ENCODE results near the gene IL1RAPL1.

Gene IL1RAPL1

DNA sequence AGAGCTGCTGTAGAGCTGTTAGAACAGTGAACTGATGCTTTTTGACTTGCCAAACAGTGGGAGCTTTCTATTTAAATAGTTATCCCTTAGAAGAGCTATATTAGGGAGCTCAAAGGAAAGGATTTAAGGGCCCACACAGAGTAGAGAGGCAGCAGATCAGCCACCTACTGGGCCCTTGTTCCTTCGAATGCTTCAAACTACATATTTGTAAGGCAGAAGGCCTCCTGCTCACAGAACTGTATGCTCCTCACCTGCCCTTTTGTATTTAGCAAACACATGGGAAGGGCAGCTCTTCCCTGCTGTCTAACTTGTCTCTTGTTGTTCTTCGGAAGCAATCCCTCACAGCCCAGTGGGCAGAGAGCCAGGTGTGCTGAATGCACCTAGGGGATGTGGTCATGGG, 38.0 kb downstream of the IL1RAPL1 start:
- Histone ChIP-seq H3K4me2 (ENCODE audit: insufficient read depth, low read length) (no peak overlapping the region), H3K36me3 (ENCODE audit: insufficient read depth, low read length) (no peaks in the 10 kb centered on the region), H3K27ac (ENCODE audit: low read length) (no peak overlapping the region), H3K4me3 (ENCODE audit: low read depth in 1 of 2, low read length in 2 of 2) (no peak overlapping the region), H2AFZ (ENCODE audit: low read depth, low read length) (no peak overlapping the region), H3K9ac (ENCODE audit: low read depth, low read length) (no peak overlapping the region), H3K79me2 (ENCODE audit: insufficient read depth, low read length) (no peaks in the 10 kb centered on the region), H3K4me1 (ENCODE audit: insufficient read depth, low read length) (no peaks in the 10 kb centered on the region), H3K27me3 (ENCODE audit: insufficient read depth, low read length, poor library complexity) (no peaks in the 10 kb centered on the region), H3K9me3 (ENCODE audit: insufficient read depth, low read length, severe bottlenecking) (no peaks in the 10 kb centered on the region), H4K20me1 (ENCODE audit: insufficient read depth, low read length) (no peaks in the 10 kb centered on the region)
- DNase-seq: no peak
- TF ChIP-seq, protein P1, sequence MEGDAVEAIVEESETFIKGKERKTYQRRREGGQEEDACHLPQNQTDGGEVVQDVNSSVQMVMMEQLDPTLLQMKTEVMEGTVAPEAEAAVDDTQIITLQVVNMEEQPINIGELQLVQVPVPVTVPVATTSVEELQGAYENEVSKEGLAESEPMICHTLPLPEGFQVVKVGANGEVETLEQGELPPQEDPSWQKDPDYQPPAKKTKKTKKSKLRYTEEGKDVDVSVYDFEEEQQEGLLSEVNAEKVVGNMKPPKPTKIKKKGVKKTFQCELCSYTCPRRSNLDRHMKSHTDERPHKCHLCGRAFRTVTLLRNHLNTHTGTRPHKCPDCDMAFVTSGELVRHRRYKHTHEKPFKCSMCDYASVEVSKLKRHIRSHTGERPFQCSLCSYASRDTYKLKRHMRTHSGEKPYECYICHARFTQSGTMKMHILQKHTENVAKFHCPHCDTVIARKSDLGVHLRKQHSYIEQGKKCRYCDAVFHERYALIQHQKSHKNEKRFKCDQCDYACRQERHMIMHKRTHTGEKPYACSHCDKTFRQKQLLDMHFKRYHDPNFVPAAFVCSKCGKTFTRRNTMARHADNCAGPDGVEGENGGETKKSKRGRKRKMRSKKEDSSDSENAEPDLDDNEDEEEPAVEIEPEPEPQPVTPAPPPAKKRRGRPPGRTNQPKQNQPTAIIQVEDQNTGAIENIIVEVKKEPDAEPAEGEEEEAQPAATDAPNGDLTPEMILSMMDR (IDR thresholded peaks at IDR 0.05; ENCODE audit: borderline replicate concordance, extremely low read depth, low read length, poor library complexity, severe bottlenecking): no peak
- no peak for TF ChIP-seq EZH2 (IDR thresholded peaks at IDR 0.05; ENCODE audit: borderline replicate concordance, low read depth, low read length, severe bottlenecking)
- no peak for ATAC-seq (ENCODE audit: insufficient read depth, low read depth)

DNA sequence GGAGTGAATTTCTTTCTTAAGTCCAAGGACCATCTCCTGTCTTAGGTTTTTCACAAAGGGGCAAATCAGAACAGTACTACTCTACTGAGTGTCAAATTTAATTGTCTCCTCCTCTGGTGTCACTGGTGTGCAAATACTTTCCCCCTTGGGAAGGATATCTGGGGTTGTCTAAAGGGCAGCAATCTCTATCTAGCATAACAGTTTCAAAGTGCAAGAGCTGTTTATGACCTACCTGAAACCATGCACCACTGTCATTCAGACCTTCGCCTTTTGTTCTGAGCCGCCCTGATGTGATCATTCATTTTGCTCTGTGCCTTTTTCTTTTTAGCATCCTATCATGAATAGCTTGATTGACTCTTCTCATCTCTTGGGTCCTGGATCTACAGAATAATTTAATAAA, 39.3 kb downstream of the IL1RAPL1 start:
- H3K4me2 ChIP-seq (ENCODE audit: insufficient read depth, low read length): no peak overlapping the region
- no peak for TF ChIP-seq EZH2 (IDR thresholded peaks at IDR 0.05; ENCODE audit: borderline replicate concordance, low read depth, low read length, severe bottlenecking)
- TF ChIP-seq, protein P1 (IDR thresholded peaks at IDR 0.05; ENCODE audit: borderline replicate concordance, extremely low read depth, low read length, poor library complexity, severe bottlenecking): no peak
- H3K9me3 ChIP-seq (ENCODE audit: insufficient read depth, low read length, severe bottlenecking): no peaks in the 10 kb centered on the region
- no peaks in the 10 kb centered on the region for H3K36me3 ChIP-seq (ENCODE audit: insufficient read depth, low read length)
- DNase-seq (no peak), ATAC-seq (ENCODE audit: insufficient read depth, low read depth) (no peak)
- H3K27ac ChIP-seq (ENCODE audit: low read length): no peak overlapping the region
- no peaks in the 10 kb centered on the region for H3K79me2 ChIP-seq (ENCODE audit: insufficient read depth, low read length)
- H3K27me3 ChIP-seq (ENCODE audit: insufficient read depth, low read length, poor library complexity): no peaks in the 10 kb centered on the region
- H3K4me1 ChIP-seq (ENCODE audit: insufficient read depth, low read length): no peaks in the 10 kb centered on the region
- no peaks in the 10 kb centered on the region for H4K20me1 ChIP-seq (ENCODE audit: insufficient read depth, low read length)
- H3K4me3 ChIP-seq (ENCODE audit: low read depth in 1 of 2, low read length in 2 of 2): no peak overlapping the region
- H3K9ac ChIP-seq (ENCODE audit: low read depth, low read length): no peak overlapping the region
- no peak overlapping the region for H2AFZ ChIP-seq (ENCODE audit: low read depth, low read length)

DNA sequence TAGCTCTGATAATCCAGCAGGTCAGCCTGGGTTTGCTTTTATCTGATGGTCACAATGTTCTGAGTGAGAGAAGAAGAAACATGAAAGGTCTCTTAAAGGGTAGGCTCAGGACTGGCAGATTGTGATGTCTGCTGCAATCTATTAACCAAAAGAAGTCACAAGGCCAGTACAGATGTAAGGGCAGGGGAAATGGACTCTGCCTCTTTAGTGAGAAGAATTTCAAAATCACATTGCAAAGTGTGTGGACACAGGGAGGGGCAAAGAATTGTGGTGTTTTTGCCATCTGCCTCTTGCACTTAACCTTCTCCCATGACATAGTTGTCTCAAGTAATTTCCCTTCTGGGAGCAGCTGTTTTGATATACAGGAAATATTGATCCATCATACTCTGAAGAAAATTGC, 40.9 kb downstream of the IL1RAPL1 start:
- Histone ChIP-seq H3K4me3 (ENCODE audit: low read depth in 1 of 2, low read length in 2 of 2) (no peak overlapping the region), H3K36me3 (ENCODE audit: insufficient read depth, low read length) (no peaks in the 10 kb centered on the region), H2AFZ (ENCODE audit: low read depth, low read length) (no peak overlapping the region), H3K27me3 (ENCODE audit: insufficient read depth, low read length, poor library complexity) (no peaks in the 10 kb centered on the region), H3K27ac (ENCODE audit: low read length) (no peak overlapping the region), H3K79me2 (ENCODE audit: insufficient read depth, low read length) (no peaks in the 10 kb centered on the region), H3K9ac (ENCODE audit: low read depth, low read length) (no peak overlapping the region), H3K9me3 (ENCODE audit: insufficient read depth, low read length, severe bottlenecking) (no peaks in the 10 kb centered on the region), H4K20me1 (ENCODE audit: insufficient read depth, low read length) (no peaks in the 10 kb centered on the region), H3K4me2 (ENCODE audit: insufficient read depth, low read length) (no peak overlapping the region), H3K4me1 (ENCODE audit: insufficient read depth, low read length) (no peaks in the 10 kb centered on the region)
- DNase-seq: no peak
- TF ChIP-seq, protein P1 (IDR thresholded peaks at IDR 0.05; ENCODE audit: borderline replicate concordance, extremely low read depth, low read length, poor library complexity, severe bottlenecking): no peak
- TF ChIP-seq EZH2 (IDR thresholded peaks at IDR 0.05; ENCODE audit: borderline replicate concordance, low read depth, low read length, severe bottlenecking): no peak
- ATAC-seq (ENCODE audit: insufficient read depth, low read depth): no peak

DNA sequence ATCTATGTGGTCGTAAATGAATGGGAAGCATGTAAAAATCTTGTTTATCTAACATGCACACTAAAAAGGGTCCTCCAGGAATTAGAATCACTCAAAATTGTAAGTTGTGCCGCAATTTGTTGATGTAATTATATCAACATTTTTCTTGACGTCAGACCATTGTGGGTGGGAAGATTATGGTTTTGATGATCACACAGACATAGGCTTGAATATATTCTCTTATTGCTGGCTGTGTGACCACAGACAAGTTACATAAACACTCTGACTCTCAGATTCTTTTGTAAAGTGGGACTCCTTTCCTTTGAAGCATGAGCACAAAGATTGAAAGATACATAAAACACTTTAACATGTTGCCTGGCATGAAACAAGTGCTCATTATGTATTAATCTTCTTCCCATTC, 51.5 kb downstream of the IL1RAPL1 start:
- no peak for DNase-seq
- H3K27ac ChIP-seq (ENCODE audit: low read length): no peak overlapping the region
- no peak overlapping the region for H3K9ac ChIP-seq (ENCODE audit: low read depth, low read length)
- no peaks in the 10 kb centered on the region for H3K79me2 ChIP-seq (ENCODE audit: insufficient read depth, low read length)
- no peak for ATAC-seq (ENCODE audit: insufficient read depth, low read depth)
- H3K9me3 ChIP-seq (ENCODE audit: insufficient read depth, low read length, severe bottlenecking): no peaks in the 10 kb centered on the region
- no peak for TF ChIP-seq EZH2 (IDR thresholded peaks at IDR 0.05; ENCODE audit: borderline replicate concordance, low read depth, low read length, severe bottlenecking)
- TF ChIP-seq, protein P1 (IDR thresholded peaks at IDR 0.05; ENCODE audit: borderline replicate concordance, extremely low read depth, low read length, poor library complexity, severe bottlenecking): no peak
- no peaks in the 10 kb centered on the region for H3K4me1 ChIP-seq (ENCODE audit: insufficient read depth, low read length)
- no peak overlapping the region for H2AFZ ChIP-seq (ENCODE audit: low read depth, low read length)
- H3K36me3 ChIP-seq (ENCODE audit: insufficient read depth, low read length): no peaks in the 10 kb centered on the region
- no peaks in the 10 kb centered on the region for H4K20me1 ChIP-seq (ENCODE audit: insufficient read depth, low read length)
- no peaks in the 10 kb centered on the region for H3K27me3 ChIP-seq (ENCODE audit: insufficient read depth, low read length, poor library complexity)
- H3K4me3 ChIP-seq (ENCODE audit: low read depth in 1 of 2, low read length in 2 of 2): no peak overlapping the region
- H3K4me2 ChIP-seq (ENCODE audit: insufficient read depth, low read length): no peak overlapping the region

All from DND-41 (cell line).